Stomach smooth muscle (tissue), 2 donors: ENCODE data around the gene CALN1.

Experiments used
- H3K27ac ChIP-seq: one replicate; pipeline ENCODE4 v1.7.0; 2013; ENCODE audit warnings: mild to moderate bottlenecking, low read length, inconsistent platforms
- H3K27me3 ChIP-seq, 2 donors: one replicate each; pipeline ENCODE4 v1.7.0; 2013; ENCODE audit warnings: low read length in 2 of 2; ENCODE audit not compliant: insufficient read depth in 2 of 2, control insufficient read depth in 1 of 2
- H3K36me3 ChIP-seq, 2 donors: one replicate each; pipeline ENCODE4 v1.7.0; 2013; ENCODE audit warnings: low read length in 2 of 2; ENCODE audit not compliant: control insufficient read depth in 2 of 2, insufficient read depth in 2 of 2
- H3K4me1 ChIP-seq: one replicate; pipeline ENCODE4 v1.7.0; 2013; ENCODE audit warnings: low read length; ENCODE audit not compliant: control insufficient read depth, insufficient read depth
- H3K4me3 ChIP-seq, 2 donors: one replicate each; pipeline ENCODE4 v1.7.0; 2013; ENCODE audit warnings: low read length in 2 of 2
- H3K9ac ChIP-seq, 2 donors: one replicate each; pipeline ENCODE4 v1.7.0; 2013; ENCODE audit warnings: low read length in 2 of 2, mild to moderate bottlenecking in 1 of 2
- H3K9me3 ChIP-seq, 2 donors: one replicate each; pipeline ENCODE4 v1.7.0; 2013; ENCODE audit warnings: low read length in 2 of 2; ENCODE audit not compliant: control insufficient read depth in 2 of 2
- donor health status: healthy.
- donor health status: Pancreatic carcinoma.

Gene CALN1

GRCh38 chr7:71775648-71776047 lies 636.5 kb downstream of the CALN1 start:
- Histone ChIP-seq H3K4me3 (no peak overlapping the region), H3K36me3 (no peaks in the 10 kb centered on the region), H3K27ac (no peak overlapping the region), H3K9me3 (no peaks in the 10 kb centered on the region), H3K9ac (no peak overlapping the region), H3K27me3 (peaks cover 0 to 3% of the 10 kb centered on the region in 2 donors), H3K4me1 (no peaks in the 10 kb centered on the region)

GRCh38 chr7:71772779-71773178 lies 639.4 kb downstream of the CALN1 start:
- H3K36me3 ChIP-seq: no peaks in the 10 kb centered on the region
- no peaks in the 10 kb centered on the region for H3K4me1 ChIP-seq
- no peak overlapping the region for H3K9ac ChIP-seq
- H3K9me3 ChIP-seq: no peaks in the 10 kb centered on the region
- H3K27me3 ChIP-seq: peaks cover 0 to 3% of the 10 kb centered on the region in 2 donors
- H3K4me3 ChIP-seq: no peak overlapping the region
- H3K27ac ChIP-seq: no peak overlapping the region

- Histone ChIP-seq H3K27me3 (no peaks in the 10 kb centered on the region), H3K27ac (no peak overlapping the region), H3K4me3 (no peak overlapping the region), H3K36me3 (no peaks in the 10 kb centered on the region), H3K9me3 (no peaks in the 10 kb centered on the region), H3K9ac (no peak overlapping the region), H3K4me1 (no peaks in the 10 kb centered on the region)
These were observed 641.8 kb downstream of the CALN1 start for GRCh38 chr7:71770269-71770907.

DNA sequence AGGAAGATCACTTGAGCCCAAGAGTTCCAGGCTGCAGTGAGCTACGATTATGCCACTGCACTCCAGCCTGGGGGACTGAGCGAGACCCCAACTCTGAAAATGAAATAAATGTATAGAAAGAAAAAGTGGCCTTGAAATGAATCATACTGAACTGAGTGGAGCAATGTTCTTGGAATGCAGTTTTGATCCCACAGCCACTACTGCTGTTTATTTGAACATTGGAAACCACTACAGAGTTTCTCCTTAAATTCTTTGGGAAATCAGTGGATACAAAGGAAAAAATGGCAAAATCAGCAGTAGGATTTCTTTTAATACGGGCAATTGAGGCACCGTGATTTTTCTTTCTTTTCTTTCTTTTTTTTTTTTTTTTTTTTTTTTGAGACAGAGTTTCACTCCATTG lies 642.8 kb downstream of the CALN1 start:
- Histone ChIP-seq H3K4me1 (no peaks in the 10 kb centered on the region), H3K4me3 (no peak overlapping the region), H3K27me3 (no peaks in the 10 kb centered on the region), H3K36me3 (no peaks in the 10 kb centered on the region), H3K9ac (no peak overlapping the region), H3K27ac (no peak overlapping the region), H3K9me3 (no peaks in the 10 kb centered on the region)

DNA sequence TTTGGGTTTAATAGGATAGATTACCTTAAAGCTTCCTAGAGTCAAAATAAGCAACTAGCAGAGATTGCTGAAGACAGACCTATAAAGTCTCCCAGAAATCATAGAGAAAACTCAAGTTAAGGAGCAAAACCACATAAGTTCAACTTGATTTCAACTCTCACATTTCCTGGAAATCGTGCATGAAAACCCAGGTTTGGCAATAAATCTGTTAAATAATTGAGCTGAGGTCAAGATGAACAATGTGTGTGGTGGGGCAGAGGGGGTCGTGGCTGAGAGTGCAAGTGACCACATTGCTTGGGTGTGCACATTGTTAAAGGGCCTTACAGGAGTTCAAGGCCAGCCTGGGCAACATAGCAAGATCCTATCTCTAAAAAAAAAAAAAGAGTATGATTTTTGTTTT lies 643.7 kb downstream of the CALN1 start:
- H3K27me3 ChIP-seq: no peaks in the 10 kb centered on the region

GRCh38 chr7:71766016-71766415 lies 646.1 kb downstream of the CALN1 start:
- Histone ChIP-seq H3K4me1 (no peaks in the 10 kb centered on the region), H3K36me3 (no peaks in the 10 kb centered on the region), H3K4me3 (no peak overlapping the region), H3K9ac (no peak overlapping the region), H3K9me3 (peaks cover 3 to 10% of the 10 kb centered on the region in 2 donors), H3K27me3 (no peaks in the 10 kb centered on the region), H3K27ac (no peak overlapping the region)

More for the DNA sequence above, 643.7 kb downstream of the CALN1 start:
- Histone ChIP-seq H3K9me3 (no peaks in the 10 kb centered on the region), H3K9ac (no peak overlapping the region), H3K36me3 (no peaks in the 10 kb centered on the region), H3K4me1 (no peaks in the 10 kb centered on the region), H3K27ac (no peak overlapping the region), H3K4me3 (no peak overlapping the region)

DNA sequence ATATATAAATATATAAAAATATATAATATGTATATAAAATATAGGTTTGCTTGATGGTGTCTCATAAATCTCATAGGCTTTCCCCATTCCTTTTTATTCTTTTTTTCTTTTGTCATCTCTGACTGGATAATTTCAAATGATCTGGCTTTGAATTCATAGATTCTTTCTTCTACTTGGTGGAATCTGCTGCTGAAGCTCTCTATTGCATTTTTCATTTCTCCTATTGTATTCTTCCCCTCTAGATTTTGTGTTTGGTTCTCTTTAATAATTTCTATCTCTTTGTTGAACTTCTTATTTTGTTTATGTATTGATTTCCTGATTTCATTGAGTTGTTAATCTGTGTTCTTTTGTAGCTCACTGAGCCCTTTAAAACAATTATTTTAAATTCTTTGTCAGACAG lies 650.8 kb downstream of the CALN1 start:
- Histone ChIP-seq H3K9ac (no peak overlapping the region), H3K9me3 (peaks cover 3 to 13% of the 10 kb centered on the region in 2 donors), H3K36me3 (no peaks in the 10 kb centered on the region), H3K4me1 (no peaks in the 10 kb centered on the region), H3K27ac (no peak overlapping the region), H3K4me3 (no peak overlapping the region), H3K27me3 (peaks cover 0 to 2% of the 10 kb centered on the region in 2 donors)

- H3K4me1 ChIP-seq: no peaks in the 10 kb centered on the region
- H3K36me3 ChIP-seq: no peaks in the 10 kb centered on the region
- H3K4me3 ChIP-seq: no peak overlapping the region
- no peak overlapping the region for H3K9ac ChIP-seq
- peaks cover 11 to 23% of the 10 kb centered on the region in 2 donors for H3K27me3 ChIP-seq
- no peak overlapping the region for H3K27ac ChIP-seq
- H3K9me3 ChIP-seq: peaks cover 0 to 6% of the 10 kb centered on the region in 2 donors
These were observed 657.3 kb downstream of the CALN1 start for GRCh38 chr7:71754828-71755227.

DNA sequence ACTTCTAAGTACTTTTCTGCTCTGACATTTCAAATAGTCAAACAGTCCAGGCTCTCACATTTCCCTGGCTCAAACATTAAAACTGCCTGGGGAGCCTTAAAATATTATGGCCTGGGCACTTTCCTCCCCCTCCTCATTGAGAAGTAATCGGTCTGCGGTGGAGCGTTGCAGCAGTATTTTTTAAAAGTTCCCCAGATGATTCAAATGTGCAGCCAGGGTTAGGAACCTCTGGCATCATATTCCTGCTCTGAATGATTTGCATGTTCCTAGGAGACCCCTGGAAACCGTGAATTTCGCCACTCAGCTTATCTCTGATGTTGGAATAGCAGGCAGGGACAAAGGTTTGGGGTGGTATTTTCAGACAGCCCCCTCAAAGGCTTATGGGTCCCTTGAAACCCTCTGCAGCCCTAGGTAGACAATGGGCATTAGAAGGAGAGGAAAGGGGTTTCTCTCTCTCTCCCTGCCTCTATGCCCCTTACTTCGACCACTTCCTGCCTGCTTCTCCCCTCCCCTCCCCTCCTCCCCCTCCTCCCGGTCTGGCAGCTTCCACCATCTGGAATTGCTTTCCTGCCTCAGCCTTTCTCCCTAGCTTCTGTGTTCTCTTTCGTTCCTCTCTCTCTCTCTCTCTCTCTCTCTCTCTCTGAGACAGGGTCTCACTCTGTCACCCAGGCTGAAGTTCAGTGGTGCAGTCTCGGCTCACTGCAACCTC lies 658.0 kb downstream of the CALN1 start:
- no peak overlapping the region for H3K4me3 ChIP-seq
- H3K27me3 ChIP-seq: peaks cover 11 to 23% of the 10 kb centered on the region in 2 donors
- H3K4me1 ChIP-seq: no peaks in the 10 kb centered on the region
- no peaks in the 10 kb centered on the region for H3K36me3 ChIP-seq
- no peak overlapping the region for H3K27ac ChIP-seq
- no peak overlapping the region for H3K9ac ChIP-seq
- H3K9me3 ChIP-seq: peaks cover 0 to 6% of the 10 kb centered on the region in 2 donors

GRCh38 chr7:71753236-71753635 lies 658.9 kb downstream of the CALN1 start:
- Histone ChIP-seq H3K4me3 (no peak overlapping the region), H3K36me3 (no peaks in the 10 kb centered on the region), H3K27ac (no peak overlapping the region), H3K9ac (no peak overlapping the region), H3K27me3 (peaks cover 11 to 23% of the 10 kb centered on the region in 2 donors), H3K9me3 (peaks cover 3 to 9% of the 10 kb centered on the region in 2 donors), H3K4me1 (no peaks in the 10 kb centered on the region)
